RWPE2 (cell line): ENCODE data around the gene GPSM1.

Source experiments
- ATAC-seq: fragments of 200-7000 bp; cut with Tn5 transposase; 3 replicates; pipeline ENCODE4 v1.9.1; 2021; ENCODE audit warnings: low read depth
- DNase-seq: peaks from one replicate; pipeline ENCODE4 v3.0.0-alpha.2; 2020; ENCODE audit warnings: low spot score
- H3K27ac ChIP-seq: fragments of 450-650 bp; 2 replicates; pipeline ENCODE4 v1.5.1; 2017; ENCODE audit warnings: mild to moderate bottlenecking; ENCODE audit not compliant: poor library complexity, severe bottlenecking
- H3K27me3 ChIP-seq: fragments of 250-450 bp; sonication (Bioruptor Pico); 2 replicates; pipeline ENCODE4 v1.5.1; 2021; ENCODE audit warnings: mild to moderate bottlenecking, moderate library complexity; ENCODE audit not compliant: insufficient read depth, poor library complexity, severe bottlenecking
- H3K36me3 ChIP-seq: fragments of 250-450 bp; sonication (Bioruptor Pico); 2 replicates; pipeline ENCODE4 v1.5.1; 2020; ENCODE audit warnings: low read depth, mild to moderate bottlenecking, moderate library complexity
- H3K4me1 ChIP-seq: fragments of 250-450 bp; sonication (Bioruptor Pico); 2 replicates; pipeline ENCODE4 v1.5.1; 2021; ENCODE audit warnings: mild to moderate bottlenecking, moderate library complexity; ENCODE audit not compliant: insufficient read depth, poor library complexity, severe bottlenecking
- H3K4me3 ChIP-seq: fragments of 250-450 bp; sonication (Bioruptor Pico); 2 replicates; pipeline ENCODE4 v1.5.1; 2021; ENCODE audit warnings: mild to moderate bottlenecking, moderate library complexity; ENCODE audit not compliant: severe bottlenecking
- H3K9me3 ChIP-seq: fragments of 250-450 bp; sonication (Bioruptor Pico); 2 replicates; pipeline ENCODE4 v1.5.1; 2021; ENCODE audit warnings: mild to moderate bottlenecking, moderate library complexity; ENCODE audit not compliant: severe bottlenecking
- TF ChIP-seq, protein P1 (sequence below): fragments of 450-650 bp; IDR thresholded peaks from one replicate; pipeline ENCODE4 v1.5.1; 2017; ENCODE audit warnings: mild to moderate bottlenecking, moderate library complexity; ENCODE audit not compliant: poor library complexity, severe bottlenecking

Gene GPSM1

DNA sequence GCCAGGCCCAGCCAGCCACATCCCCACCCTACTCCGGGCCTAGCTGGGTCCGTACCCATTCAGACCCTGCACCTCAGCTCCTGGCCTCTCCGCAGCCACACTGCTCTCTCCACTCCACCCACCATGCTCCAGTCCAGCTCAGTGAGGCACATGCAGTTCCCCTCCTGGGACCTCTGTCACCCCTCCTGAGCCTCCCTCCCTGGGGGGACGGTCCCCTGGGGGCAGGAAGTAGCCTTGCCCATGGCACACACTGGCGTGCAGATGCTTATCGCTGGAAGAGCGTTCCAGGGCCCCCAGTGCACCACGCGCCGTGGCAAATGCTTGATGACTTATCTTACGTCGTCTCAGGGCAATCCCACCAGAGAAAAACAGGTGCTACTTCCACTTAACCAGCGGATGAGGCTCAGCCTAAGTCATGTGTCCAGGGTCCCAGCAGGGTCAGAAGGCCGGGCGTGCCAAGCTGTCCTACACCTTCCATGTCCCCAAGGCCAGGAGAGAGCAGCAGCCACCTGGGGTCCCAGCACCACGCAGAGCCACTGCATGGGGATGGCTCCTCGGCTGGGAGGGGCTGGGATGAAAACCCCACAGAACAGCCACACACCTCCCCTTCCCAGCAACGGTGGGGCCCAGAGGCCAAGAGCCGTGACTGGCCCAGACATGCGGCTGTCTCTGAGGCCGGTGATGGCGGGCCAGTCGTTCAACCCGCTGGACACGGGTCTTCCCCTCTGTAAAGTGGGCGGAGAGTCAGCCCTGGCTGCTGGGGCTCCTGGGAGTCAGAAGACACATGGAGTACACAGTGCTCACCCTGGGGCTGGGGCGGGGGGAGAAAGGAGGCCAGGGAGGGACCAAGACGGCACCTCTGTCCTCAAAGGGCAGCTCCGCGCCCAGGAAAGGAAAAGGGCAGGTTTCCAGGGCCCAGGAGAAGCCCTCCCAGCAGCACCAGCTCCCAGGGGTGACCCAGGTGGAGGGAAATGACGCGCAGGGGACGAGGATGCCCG is 20.8 kb upstream of the GPSM1 start:
- H3K4me3 ChIP-seq = no peak overlapping the region
- no peaks in the 10 kb centered on the region for H3K36me3 ChIP-seq
- DNase-seq (no peak), ATAC-seq (peak; percentile 47)
- no peaks in the 10 kb centered on the region for H3K4me1 ChIP-seq
- TF ChIP-seq, protein P1, sequence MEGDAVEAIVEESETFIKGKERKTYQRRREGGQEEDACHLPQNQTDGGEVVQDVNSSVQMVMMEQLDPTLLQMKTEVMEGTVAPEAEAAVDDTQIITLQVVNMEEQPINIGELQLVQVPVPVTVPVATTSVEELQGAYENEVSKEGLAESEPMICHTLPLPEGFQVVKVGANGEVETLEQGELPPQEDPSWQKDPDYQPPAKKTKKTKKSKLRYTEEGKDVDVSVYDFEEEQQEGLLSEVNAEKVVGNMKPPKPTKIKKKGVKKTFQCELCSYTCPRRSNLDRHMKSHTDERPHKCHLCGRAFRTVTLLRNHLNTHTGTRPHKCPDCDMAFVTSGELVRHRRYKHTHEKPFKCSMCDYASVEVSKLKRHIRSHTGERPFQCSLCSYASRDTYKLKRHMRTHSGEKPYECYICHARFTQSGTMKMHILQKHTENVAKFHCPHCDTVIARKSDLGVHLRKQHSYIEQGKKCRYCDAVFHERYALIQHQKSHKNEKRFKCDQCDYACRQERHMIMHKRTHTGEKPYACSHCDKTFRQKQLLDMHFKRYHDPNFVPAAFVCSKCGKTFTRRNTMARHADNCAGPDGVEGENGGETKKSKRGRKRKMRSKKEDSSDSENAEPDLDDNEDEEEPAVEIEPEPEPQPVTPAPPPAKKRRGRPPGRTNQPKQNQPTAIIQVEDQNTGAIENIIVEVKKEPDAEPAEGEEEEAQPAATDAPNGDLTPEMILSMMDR = no peak
- H3K27me3 ChIP-seq = no peaks in the 10 kb centered on the region
- H3K27ac ChIP-seq = no peak overlapping the region
- H3K9me3 ChIP-seq = no peaks in the 10 kb centered on the region

DNA sequence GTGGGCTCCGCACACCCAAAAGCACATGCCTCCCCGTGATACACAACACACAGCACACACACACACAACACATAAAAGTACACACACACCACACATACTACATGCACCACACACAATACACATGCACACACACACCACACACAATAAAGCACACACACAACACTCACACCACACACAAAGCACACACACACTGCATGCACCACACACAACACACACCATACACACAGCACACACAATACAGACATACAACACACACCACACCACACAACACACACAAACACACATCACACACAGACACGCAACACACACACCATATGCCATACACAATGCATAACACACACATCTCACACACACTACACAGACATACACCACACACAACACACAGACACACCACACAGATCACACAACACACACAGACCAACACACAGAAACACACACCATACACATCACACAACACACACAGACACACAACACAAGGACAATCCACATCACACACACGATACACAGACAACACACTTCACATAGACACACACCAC is 20.1 kb upstream of the GPSM1 start:
- TF ChIP-seq, protein P1 = no peak
- no peak for ATAC-seq
- DNase-seq = no peak
- Histone ChIP-seq H3K27ac (no peak overlapping the region), H3K36me3 (no peaks in the 10 kb centered on the region), H3K4me3 (no peak overlapping the region), H3K9me3 (no peaks in the 10 kb centered on the region), H3K4me1 (no peaks in the 10 kb centered on the region), H3K27me3 (no peaks in the 10 kb centered on the region)

DNA sequence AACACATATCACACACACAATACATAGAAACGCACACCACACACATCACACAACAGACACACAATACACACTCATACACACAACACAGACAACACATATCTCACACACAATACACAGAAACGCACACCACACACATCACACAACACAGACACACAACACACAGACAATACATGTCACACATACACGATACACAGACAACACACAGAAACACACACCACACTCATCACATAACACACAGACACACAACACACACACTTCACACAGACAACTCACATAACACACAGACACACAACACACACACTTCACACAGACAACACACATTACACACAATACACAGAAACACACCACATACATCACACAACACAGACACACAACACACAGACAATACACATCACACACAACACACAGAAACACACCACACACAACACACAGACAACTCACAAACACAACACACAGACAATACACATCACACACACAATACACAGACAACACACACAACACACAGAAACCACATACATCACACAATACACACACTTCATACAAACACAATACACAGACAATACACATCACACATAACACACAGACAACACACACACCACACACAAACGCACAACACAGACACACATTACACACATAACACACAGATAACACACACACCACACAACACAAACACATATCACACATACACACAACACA is 19.2 kb upstream of the GPSM1 start:
- Histone ChIP-seq H3K4me1 (no peaks in the 10 kb centered on the region), H3K36me3 (no peaks in the 10 kb centered on the region), H3K27ac (no peak overlapping the region), H3K4me3 (no peak overlapping the region), H3K9me3 (no peaks in the 10 kb centered on the region), H3K27me3 (no peaks in the 10 kb centered on the region)
- DNase-seq (no peak), ATAC-seq (no peak)
- TF ChIP-seq, protein P1 = no peak

DNA sequence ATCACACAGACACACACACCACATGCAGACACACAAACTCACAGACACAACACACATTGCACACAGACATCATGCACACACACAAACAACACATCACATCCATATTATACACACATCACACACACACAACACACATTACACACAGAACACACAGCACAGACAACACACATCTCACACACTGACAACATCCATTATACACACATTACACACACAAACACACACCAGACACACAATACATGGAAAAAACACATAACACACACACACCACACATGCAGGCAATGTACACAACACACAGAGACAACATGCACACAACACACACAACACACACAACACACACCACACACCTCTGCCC is 18.7 kb upstream of the GPSM1 start:
- H3K36me3 ChIP-seq = no peaks in the 10 kb centered on the region
- no peaks in the 10 kb centered on the region for H3K27me3 ChIP-seq
- TF ChIP-seq, protein P1 = no peak
- DNase-seq = no peak
- no peak for ATAC-seq
- no peaks in the 10 kb centered on the region for H3K9me3 ChIP-seq
- H3K4me1 ChIP-seq = no peaks in the 10 kb centered on the region
- no peak overlapping the region for H3K27ac ChIP-seq
- no peak overlapping the region for H3K4me3 ChIP-seq
